SK-N-SH treated with all-trans-retinoic acid at 6 μM for 48 hours (cell line): ENCODE measurements around the gene GPR31.
A peak's percentile ranks its signal among the peaks of the same experiment; 100 is the strongest.

Source experiments
- ATAC-seq: fragments of 200-7000 bp; cut with Tn5 transposase; 3 replicates; pipeline ENCODE4 v1.9.1; 2020; ENCODE audit warnings: mild to moderate bottlenecking, moderate library complexity
- ARNTL ChIP-seq: fragments of 450-650 bp; formaldehyde crosslinking; IDR thresholded peaks from 2 replicates; pipeline ENCODE4 v1.5.0; 2020; ENCODE audit warnings: low read depth, mild to moderate bottlenecking, moderate library complexity, borderline replicate concordance
- BACH2 ChIP-seq: fragments of 250-450 bp; sonication (Bioruptor Pico); IDR thresholded peaks from 2 replicates; pipeline ENCODE4 v1.9.0; 2021; ENCODE audit warnings: mild to moderate bottlenecking, borderline replicate concordance
- CSDC2 ChIP-seq: fragments of 250-450 bp; sonication (Bioruptor Pico); IDR thresholded peaks from 2 replicates; pipeline ENCODE4 v1.5.0; 2020; ENCODE audit warnings: mild to moderate bottlenecking, moderate library complexity
- ESRRG ChIP-seq: fragments of 250-450 bp; sonication (Bioruptor Pico); IDR thresholded peaks from 2 replicates; pipeline ENCODE4 v1.6.1; 2021; ENCODE audit warnings: mild to moderate bottlenecking
- GLIS3 ChIP-seq: fragments of 250-450 bp; sonication (Bioruptor Pico); IDR thresholded peaks from 2 replicates; pipeline ENCODE4 v1.5.0; 2020; ENCODE audit warnings: mild to moderate bottlenecking, moderate library complexity
- ISL1 ChIP-seq: fragments of 250-450 bp; sonication (Bioruptor Pico); IDR thresholded peaks from 2 replicates; pipeline ENCODE4 v2.1.2; 2022; ENCODE audit warnings: mild to moderate bottlenecking, moderate library complexity
- PATZ1 ChIP-seq: fragments of 250-450 bp; sonication (Bioruptor Pico); IDR thresholded peaks from 2 replicates; pipeline ENCODE4 v1.8.0; 2020; ENCODE audit warnings: mild to moderate bottlenecking, moderate library complexity, borderline replicate concordance
- POU6F1 ChIP-seq: fragments of 250-450 bp; sonication (Bioruptor Pico); IDR thresholded peaks from 2 replicates; pipeline ENCODE4 v1.8.0; 2021; ENCODE audit warnings: low read depth, mild to moderate bottlenecking, moderate library complexity, borderline replicate concordance
- PPARA ChIP-seq: fragments of 250-450 bp; sonication (Bioruptor Pico); IDR thresholded peaks from 2 replicates; pipeline ENCODE4 v1.5.0; 2020; ENCODE audit warnings: mild to moderate bottlenecking, borderline replicate concordance
- RARB ChIP-seq: fragments of 250-450 bp; sonication (Bioruptor Pico); IDR thresholded peaks from 2 replicates; pipeline ENCODE4 v1.8.0; 2021; ENCODE audit warnings: mild to moderate bottlenecking, moderate library complexity
- SNAI2 ChIP-seq: fragments of 250-450 bp; sonication (Bioruptor Pico); IDR thresholded peaks from 2 replicates; pipeline ENCODE4 v1.5.0; 2020; ENCODE audit warnings: mild to moderate bottlenecking, moderate library complexity
- TCF4 ChIP-seq: fragments of 250-450 bp; sonication (Bioruptor Pico); IDR thresholded peaks from 2 replicates; pipeline ENCODE4 v1.8.0; 2021; ENCODE audit warnings: mild to moderate bottlenecking, moderate library complexity, borderline replicate concordance
- TOX ChIP-seq: fragments of 250-450 bp; sonication (Bioruptor Pico); IDR thresholded peaks from 2 replicates; pipeline ENCODE4 v1.8.0; 2021; ENCODE audit warnings: mild to moderate bottlenecking, moderate library complexity, borderline replicate concordance
- TSHZ2 ChIP-seq: fragments of 250-450 bp; sonication (Bioruptor Pico); IDR thresholded peaks from 2 replicates; pipeline ENCODE4 v1.5.0; 2020; ENCODE audit warnings: mild to moderate bottlenecking, moderate library complexity
- ZC3H10 ChIP-seq: fragments of 250-450 bp; sonication (Bioruptor Pico); IDR thresholded peaks from 2 replicates; pipeline ENCODE4 v1.5.1; 2021; ENCODE audit warnings: mild to moderate bottlenecking, moderate library complexity
- ZFP3 ChIP-seq: fragments of 250-450 bp; sonication (Bioruptor Pico); IDR thresholded peaks from 2 replicates; pipeline ENCODE4 v1.5.0; 2020; ENCODE audit warnings: mild to moderate bottlenecking, moderate library complexity
- ZFP30 ChIP-seq: fragments of 450-650 bp; formaldehyde crosslinking; IDR thresholded peaks from 2 replicates; pipeline ENCODE4 v1.5.0; 2022; ENCODE audit warnings: mild to moderate bottlenecking, moderate library complexity
- ZNF565 ChIP-seq: fragments of 450-650 bp; formaldehyde crosslinking; conservative IDR thresholded peaks from 2 replicates; pipeline ENCODE4 v1.5.0; 2020; ENCODE audit warnings: low read depth, mild to moderate bottlenecking, moderate library complexity
- ZNF70 ChIP-seq: fragments of 450-650 bp; formaldehyde crosslinking; IDR thresholded peaks from 2 replicates; pipeline ENCODE4 v1.5.0; 2020; ENCODE audit warnings: mild to moderate bottlenecking, moderate library complexity
- ZNF8 ChIP-seq: fragments of 450-650 bp; formaldehyde crosslinking; IDR thresholded peaks from 2 replicates; pipeline ENCODE4 v1.5.0; 2020; ENCODE audit warnings: mild to moderate bottlenecking, moderate library complexity
- TF ChIP-seq, protein P1 (sequence below): fragments of 250-450 bp; sonication (Bioruptor Pico); IDR thresholded peaks from 2 replicates; pipeline ENCODE4 v1.5.1; 2021; ENCODE audit warnings: mild to moderate bottlenecking, moderate library complexity

The GPR31 gene

DNA sequence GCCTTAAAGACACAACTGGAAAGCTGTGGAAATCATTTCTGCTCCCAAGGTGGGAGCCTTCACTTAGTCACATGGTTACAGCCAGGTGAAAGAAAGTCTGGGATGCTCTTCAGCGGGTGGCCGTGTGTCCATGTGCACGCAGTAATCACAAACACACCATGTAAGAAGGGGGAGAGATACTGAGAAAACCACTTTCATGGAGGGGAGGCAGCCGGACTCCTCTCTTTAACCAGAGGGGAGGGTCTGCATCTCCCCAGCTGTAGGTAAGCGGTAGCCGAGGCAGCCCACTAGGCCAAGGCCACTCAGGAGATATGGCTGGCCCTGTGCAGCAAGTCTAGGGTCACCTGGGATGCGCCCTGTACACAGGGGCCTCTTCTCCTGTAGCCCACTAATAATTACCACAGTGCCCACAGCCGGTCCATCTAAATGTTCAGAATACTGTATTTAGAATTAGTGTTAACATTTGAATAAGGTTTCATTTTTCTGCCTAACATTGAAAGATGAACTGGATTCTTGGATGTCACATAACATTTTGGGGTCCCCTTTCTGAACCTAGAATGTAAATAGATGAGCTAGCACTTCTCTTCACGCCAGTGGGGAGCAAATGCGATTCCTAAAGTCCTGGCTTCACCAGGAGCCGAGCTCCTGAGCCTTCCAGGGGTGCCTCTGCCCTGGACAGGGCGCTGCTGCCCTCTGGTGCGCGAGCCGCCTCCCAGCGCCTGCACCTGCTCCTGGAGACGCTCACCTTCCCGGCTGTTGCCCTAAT, 15.9 kb downstream of the GPR31 start:
- no peak for TF ChIP-seq ISL1 (CRISPR knock-in tag)
- no peak for TF ChIP-seq BACH2
- TF ChIP-seq ZC3H10 (CRISPR knock-in tag), result no peak
- TF ChIP-seq POU6F1, result no peak
- TF ChIP-seq ZNF565 (CRISPR knock-in tag), result no peak
- no peak for TF ChIP-seq TOX (CRISPR knock-in tag)
- TF ChIP-seq CSDC2 (CRISPR knock-in tag), result no peak
- no peak for TF ChIP-seq PATZ1 (CRISPR knock-in tag)
- TF ChIP-seq TSHZ2 (CRISPR knock-in tag), result no peak
- no peak for TF ChIP-seq PPARA
- TF ChIP-seq ZNF8 (CRISPR knock-in tag), result no peak
- TF ChIP-seq ZFP30 (CRISPR knock-in tag), result no peak
- TF ChIP-seq ESRRG (CRISPR knock-in tag), result no peak
- TF ChIP-seq RARB (CRISPR knock-in tag), result no peak
- TF ChIP-seq ZFP3 (CRISPR knock-in tag), result no peak
- TF ChIP-seq ZNF70, result no peak
- no peak for TF ChIP-seq GLIS3
- ATAC-seq, result peak; percentile 93

GRCh38 chr6:167140589-167141474, 16.9 kb downstream of the GPR31 start:
- ATAC-seq, result no peak
- TF ChIP-seq TSHZ2 (CRISPR knock-in tag) (no peak), ARNTL (CRISPR knock-in tag) (no peak), ISL1 (CRISPR knock-in tag) (no peak), ZNF565 (CRISPR knock-in tag) (no peak), ZNF8 (CRISPR knock-in tag) (no peak), BACH2 (no peak), CSDC2 (CRISPR knock-in tag) (no peak), ESRRG (CRISPR knock-in tag) (no peak), ZFP3 (CRISPR knock-in tag) (no peak), SNAI2 (CRISPR knock-in tag) (no peak), ZNF70 (no peak), TCF4 (no peak), PPARA (no peak), ZFP30 (CRISPR knock-in tag) (no peak), ZC3H10 (CRISPR knock-in tag) (no peak), GLIS3 (no peak), POU6F1 (no peak)
- TF ChIP-seq, protein P1, sequence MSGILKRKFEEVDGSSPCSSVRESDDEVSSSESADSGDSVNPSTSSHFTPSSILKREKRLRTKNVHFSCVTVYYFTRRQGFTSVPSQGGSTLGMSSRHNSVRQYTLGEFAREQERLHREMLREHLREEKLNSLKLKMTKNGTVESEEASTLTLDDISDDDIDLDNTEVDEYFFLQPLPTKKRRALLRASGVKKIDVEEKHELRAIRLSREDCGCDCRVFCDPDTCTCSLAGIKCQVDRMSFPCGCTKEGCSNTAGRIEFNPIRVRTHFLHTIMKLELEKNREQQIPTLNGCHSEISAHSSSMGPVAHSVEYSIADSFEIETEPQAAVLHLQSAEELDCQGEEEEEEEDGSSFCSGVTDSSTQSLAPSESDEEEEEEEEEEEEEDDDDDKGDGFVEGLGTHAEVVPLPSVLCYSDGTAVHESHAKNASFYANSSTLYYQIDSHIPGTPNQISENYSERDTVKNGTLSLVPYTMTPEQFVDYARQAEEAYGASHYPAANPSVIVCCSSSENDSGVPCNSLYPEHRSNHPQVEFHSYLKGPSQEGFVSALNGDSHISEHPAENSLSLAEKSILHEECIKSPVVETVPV (CRISPR knock-in tag), result no peak
- TF ChIP-seq, all 23 proteins: peak for 0
